Left lung (tissue), 10 donors: Measurements from ENCODE around the gene NBAS. TPM values are rescaled to one million over a fixed set of nuclear protein-coding genes. Genes with fewer than 3 reads are reported as not detected.

ENCODE experiments used
- ATAC-seq: fragments of 200-7000 bp; cut with Tn5 transposase; one replicate; pipeline ENCODE4 v1.9.1; 2020; ENCODE audit warnings: moderate library complexity
- DNase-seq, 4 donors: peaks; one replicate each; pipeline ENCODE4 v3.0.0-alpha.2; 2013 to 2020
- H3K27ac ChIP-seq, 2 donors: fragments of 200-600 bp; sonication (generic) in 1 of 2; one replicate each; pipeline versions ENCODE4 v1.5.0 to v1.8.0; 2020 to 2021
- H3K27me3 ChIP-seq, 2 donors: fragments of 200-600 bp; sonication (generic) in 1 of 2; one replicate each; pipeline versions ENCODE4 v1.5.0 to v1.8.0; 2020 to 2021
- H3K36me3 ChIP-seq, 2 donors: fragments of 200-600 bp; sonication (generic) in 1 of 2; one replicate each; pipeline versions ENCODE4 v1.5.0 to v1.8.0; 2020 to 2021
- H3K4me1 ChIP-seq, 2 donors: fragments of 200-600 bp; one replicate each; pipeline ENCODE4 v1.8.0; 2021
- H3K4me3 ChIP-seq, 2 donors: fragments of 200-600 bp; sonication (generic) in 1 of 2; one replicate each; pipeline versions ENCODE4 v1.5.0 to v1.8.0; 2020 to 2021; ENCODE audit warnings: mild to moderate bottlenecking in 1 of 2
- H3K9me3 ChIP-seq, 2 donors: fragments of 200-600 bp; sonication (generic) in 1 of 2; one replicate each; pipeline versions ENCODE4 v1.5.0 to v1.8.0; 2020 to 2021
- CTCF ChIP-seq, 2 donors: fragments of 200-600 bp; sonication (generic) in 1 of 2; IDR thresholded peaks; one replicate each; pipeline versions ENCODE4 v1.5.0 to v1.8.0; 2021; ENCODE audit warnings: antibody characterized with exemption in 2 of 2
- intact Hi-C, 2 donors: fragments of 100-400 bp; cut with DNase I; formaldehyde crosslinking; loops; one replicate each; pipeline versions ENCODE4 v1.11.2 to v1.14.2; 2022
- polyA plus RNA-seq, 6 donors: library from polyadenylated mRNA; unstranded; fragments of 120-200 nt; gene quantifications; one replicate each; pipeline ENCODE4 v1.2.1, GENCODE V29; 2013; ENCODE audit not compliant: insufficient read length in 6 of 6
- total RNA-seq, 2 donors: library from RNA; stranded (reverse); fragmentation: NEBNext Ultra II Directional; extraction: Animal tissue kit (Norgen Biotek cat#: 25700); gene quantifications; one replicate each; pipeline ENCODE4 v1.2.1, GENCODE V29; 2021
- donor health status: DM: no; HTN: yes; CAD: no.
- donor health status: DM: no; HTN: no; CAD: no.

The NBAS gene
- total and polyA plus RNA-seq, 8 donors: 36.6 to 57.4 (median 46.3) TPM

DNA sequence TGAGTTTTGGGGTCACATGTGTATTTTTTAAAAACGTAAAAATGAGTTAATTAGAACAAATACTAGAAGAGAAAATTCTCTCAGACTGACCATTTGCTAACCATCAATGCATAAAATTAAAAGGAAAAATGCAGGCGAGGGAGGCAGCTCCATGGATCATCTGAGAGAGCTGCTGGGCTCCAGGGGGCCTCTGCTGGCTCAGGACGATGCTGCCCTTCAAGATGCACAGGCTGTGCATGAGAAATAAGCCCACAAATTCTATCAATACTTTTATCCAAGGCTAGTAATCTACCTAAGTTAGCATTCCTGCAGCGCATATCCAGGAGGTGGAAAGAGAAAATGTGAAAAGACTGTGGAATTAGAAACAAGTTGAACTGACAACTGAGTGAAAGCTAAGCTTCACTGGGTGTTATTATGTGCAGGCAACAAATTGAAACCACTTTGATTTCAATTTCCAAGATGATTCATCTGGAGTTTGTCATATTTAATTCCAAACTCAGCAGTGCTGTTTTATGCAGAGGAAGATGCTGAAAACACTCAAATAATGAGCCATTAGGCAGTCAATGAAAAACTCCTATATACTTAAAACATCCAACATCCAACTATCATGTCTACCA, 261.1 kb downstream of the NBAS start:
- no peaks in the 10 kb centered on the region for H3K9me3 ChIP-seq
- no peaks in the 10 kb centered on the region for H3K4me1 ChIP-seq
- intact Hi-C loops: no loop called here
- no peak for TF ChIP-seq CTCF (IDR thresholded peaks at IDR 0.05)
- no peak overlapping the region for H3K27ac ChIP-seq
- H3K36me3 ChIP-seq: peaks cover 0 to 43% of the 10 kb centered on the region in 2 donors
- ATAC-seq (no peak), DNase-seq (no peak)
- H3K4me3 ChIP-seq: no peak overlapping the region
- H3K27me3 ChIP-seq: no peaks in the 10 kb centered on the region

DNA sequence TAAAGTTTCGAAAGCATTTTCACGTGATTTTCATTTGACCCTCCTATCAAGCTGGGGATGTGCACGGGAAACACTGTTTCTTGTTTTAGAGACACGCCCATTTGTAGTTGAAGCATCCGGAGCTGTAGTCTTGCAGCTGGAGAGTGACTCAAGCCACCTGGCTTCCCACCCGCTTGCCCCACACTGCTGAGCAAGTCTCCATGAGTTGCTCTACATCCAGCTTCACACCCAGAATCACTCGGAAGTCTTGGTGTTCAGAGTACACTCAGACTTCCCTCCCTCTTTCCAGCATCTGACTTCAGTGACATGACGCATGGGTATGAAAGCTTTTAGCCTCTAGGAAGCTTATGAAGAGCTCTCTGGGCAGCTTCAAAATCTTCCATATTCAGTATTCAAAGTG, 262.4 kb downstream of the NBAS start:
- TF ChIP-seq CTCF (IDR thresholded peaks at IDR 0.05): no peak
- intact Hi-C loops: no loop called here
- DNase-seq (no peak), ATAC-seq (no peak)
- peaks cover 0 to 45% of the 10 kb centered on the region in 2 donors for H3K36me3 ChIP-seq
- no peaks in the 10 kb centered on the region for H3K27me3 ChIP-seq
- H3K4me3 ChIP-seq: no peak overlapping the region
- H3K27ac ChIP-seq: no peak overlapping the region
- H3K4me1 ChIP-seq: no peaks in the 10 kb centered on the region
- no peaks in the 10 kb centered on the region for H3K9me3 ChIP-seq

DNA sequence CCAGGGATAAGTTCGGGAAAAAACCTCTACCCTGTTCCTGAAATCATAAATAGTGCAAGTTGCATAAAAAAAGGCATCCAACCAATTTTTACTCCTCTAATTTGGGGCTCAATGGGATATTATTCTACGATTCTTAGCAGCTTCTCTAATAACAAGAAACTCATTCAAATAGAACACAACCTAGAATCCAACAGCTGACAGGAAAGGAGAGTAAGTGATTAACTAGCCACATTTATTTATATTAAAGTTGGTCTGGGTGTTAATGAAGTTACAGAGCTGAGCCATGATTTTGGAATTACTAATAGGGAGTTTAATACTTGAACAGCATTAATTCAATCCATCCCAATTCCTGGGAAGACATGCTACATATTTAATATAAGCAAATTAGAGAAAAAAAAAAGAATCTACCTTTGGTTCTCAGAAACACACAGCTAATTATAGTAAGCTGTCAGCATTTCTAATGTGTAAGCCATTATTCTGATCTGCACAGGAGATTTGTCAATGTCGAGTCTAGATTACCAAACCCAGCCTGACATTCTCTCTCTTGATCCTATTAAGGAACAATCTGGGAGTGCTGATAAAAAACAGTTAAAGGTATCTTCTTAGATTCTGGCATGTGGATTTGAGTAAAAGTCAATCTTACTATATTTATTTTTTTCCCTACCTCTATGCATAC, 267.7 kb downstream of the NBAS start:
- Histone ChIP-seq H3K9me3 (no peaks in the 10 kb centered on the region), H3K4me3 (no peak overlapping the region), H3K27ac (no peak overlapping the region), H3K4me1 (no peaks in the 10 kb centered on the region), H3K27me3 (no peaks in the 10 kb centered on the region), H3K36me3 (peaks cover 0 to 58% of the 10 kb centered on the region in 2 donors)
- DNase-seq: no peak
- TF ChIP-seq CTCF (IDR thresholded peaks at IDR 0.05): no peak
- ATAC-seq: no peak
- intact Hi-C loops: no loop called here

GRCh38 chr2:15287447-15288184, 273.5 kb downstream of the NBAS start:
- no peak overlapping the region for H3K4me3 ChIP-seq
- H3K9me3 ChIP-seq: no peaks in the 10 kb centered on the region
- intact Hi-C loops: no loop called here
- peaks cover 0 to 67% of the 10 kb centered on the region in 2 donors for H3K36me3 ChIP-seq
- no peak for TF ChIP-seq CTCF (IDR thresholded peaks at IDR 0.05)
- no peaks in the 10 kb centered on the region for H3K27me3 ChIP-seq
- no peak overlapping the region for H3K27ac ChIP-seq
- DNase-seq (peak in 1 of 4 donors; percentile 41), ATAC-seq (no peak)
- no peaks in the 10 kb centered on the region for H3K4me1 ChIP-seq

- Histone ChIP-seq H3K27me3 (no peaks in the 10 kb centered on the region), H3K36me3 (peaks cover 0 to 51% of the 10 kb centered on the region in 2 donors), H3K27ac (no peak overlapping the region), H3K4me1 (no peaks in the 10 kb centered on the region), H3K4me3 (no peak overlapping the region), H3K9me3 (no peaks in the 10 kb centered on the region)
- intact Hi-C loops: no loop called here
- ATAC-seq (no peak), DNase-seq (no peak)
- TF ChIP-seq CTCF (IDR thresholded peaks at IDR 0.05): no peak
Observed at GRCh38 chr2:15284614-15285013, 276.5 kb downstream of the NBAS start.
